ENCODE data around the gene MERTK.

Gene MERTK

DNA sequence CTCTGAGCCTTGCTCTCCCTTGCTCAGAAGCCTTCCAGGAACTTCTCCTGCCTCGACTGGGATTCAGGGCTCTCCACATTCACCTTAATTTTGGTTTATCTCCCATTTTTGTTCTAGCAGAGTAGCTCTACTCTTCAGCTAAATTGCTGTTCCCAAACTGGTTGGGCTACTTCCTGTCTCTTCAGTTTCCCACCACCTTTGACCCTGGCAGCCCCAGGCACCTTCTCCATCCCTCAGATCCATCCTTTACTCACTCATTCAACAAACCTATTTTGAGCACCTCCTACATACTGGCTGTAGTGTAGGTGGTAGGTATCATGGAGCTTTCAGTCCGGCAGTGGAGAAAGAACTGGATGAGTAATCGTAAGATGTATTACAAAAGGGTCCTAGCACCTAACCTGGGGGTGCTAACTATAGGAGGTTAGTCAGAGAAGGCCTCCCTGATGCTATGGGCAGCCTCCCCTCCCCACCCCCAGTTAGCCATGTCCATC is 26.3 kb downstream of the MERTK start:
- H3K4me2 ChIP-seq (ENCODE audit: low read depth, low read length), result no peak overlapping the region
- no peaks in the 10 kb centered on the region; the same call in 1 of the 2 replicates for H3K36me3 ChIP-seq (replicated peaks; ENCODE audit: insufficient read depth, low read length)
- peaks cover 8% of the 10 kb centered on the region for H3K79me2 ChIP-seq (ENCODE audit: low read length)
- H3K9me2 ChIP-seq (replicated peaks; ENCODE audit: insufficient read depth, low read length), result no peaks in the 10 kb centered on the region
- TF ChIP-seq EZH2 (optimal IDR thresholded peaks at IDR 0.05; ENCODE audit: low read depth, low read length), result no peak
- TF ChIP-seq, protein P1, sequence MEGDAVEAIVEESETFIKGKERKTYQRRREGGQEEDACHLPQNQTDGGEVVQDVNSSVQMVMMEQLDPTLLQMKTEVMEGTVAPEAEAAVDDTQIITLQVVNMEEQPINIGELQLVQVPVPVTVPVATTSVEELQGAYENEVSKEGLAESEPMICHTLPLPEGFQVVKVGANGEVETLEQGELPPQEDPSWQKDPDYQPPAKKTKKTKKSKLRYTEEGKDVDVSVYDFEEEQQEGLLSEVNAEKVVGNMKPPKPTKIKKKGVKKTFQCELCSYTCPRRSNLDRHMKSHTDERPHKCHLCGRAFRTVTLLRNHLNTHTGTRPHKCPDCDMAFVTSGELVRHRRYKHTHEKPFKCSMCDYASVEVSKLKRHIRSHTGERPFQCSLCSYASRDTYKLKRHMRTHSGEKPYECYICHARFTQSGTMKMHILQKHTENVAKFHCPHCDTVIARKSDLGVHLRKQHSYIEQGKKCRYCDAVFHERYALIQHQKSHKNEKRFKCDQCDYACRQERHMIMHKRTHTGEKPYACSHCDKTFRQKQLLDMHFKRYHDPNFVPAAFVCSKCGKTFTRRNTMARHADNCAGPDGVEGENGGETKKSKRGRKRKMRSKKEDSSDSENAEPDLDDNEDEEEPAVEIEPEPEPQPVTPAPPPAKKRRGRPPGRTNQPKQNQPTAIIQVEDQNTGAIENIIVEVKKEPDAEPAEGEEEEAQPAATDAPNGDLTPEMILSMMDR (IDR thresholded peaks at IDR 0.05; ENCODE audit: low read length), result no peak
- no peak for TF ChIP-seq EZH2phosphoT487 (IDR thresholded peaks at IDR 0.05; ENCODE audit: low read length)
- H3F3A ChIP-seq (ENCODE audit: insufficient read depth, low read length), result no peaks in the 10 kb centered on the region
- no peak overlapping the region for H3K4me3 ChIP-seq (ENCODE audit: low read length)
- H3K27ac ChIP-seq (ENCODE audit: low read length), result no peak overlapping the region
- no peak for DNase-seq
- no peaks in the 10 kb centered on the region for H3K27me3 ChIP-seq (replicated peaks; ENCODE audit: insufficient read depth, low read length)
- no peak overlapping the region for H2AFZ ChIP-seq (ENCODE audit: low read length)
- no peaks in the 10 kb centered on the region for H4K20me1 ChIP-seq (ENCODE audit: insufficient read depth, low read length)
- H3K9me3 ChIP-seq (replicated peaks; ENCODE audit: insufficient read depth, low read length), result no peaks in the 10 kb centered on the region
- no peak overlapping the region for H3K9ac ChIP-seq (ENCODE audit: low read length)
- 0 out of 2 replicates have a peak, but pooled peaks cover under 1% of the 10 kb centered on the region for H3K4me1 ChIP-seq (ENCODE audit: low read length)

DNA sequence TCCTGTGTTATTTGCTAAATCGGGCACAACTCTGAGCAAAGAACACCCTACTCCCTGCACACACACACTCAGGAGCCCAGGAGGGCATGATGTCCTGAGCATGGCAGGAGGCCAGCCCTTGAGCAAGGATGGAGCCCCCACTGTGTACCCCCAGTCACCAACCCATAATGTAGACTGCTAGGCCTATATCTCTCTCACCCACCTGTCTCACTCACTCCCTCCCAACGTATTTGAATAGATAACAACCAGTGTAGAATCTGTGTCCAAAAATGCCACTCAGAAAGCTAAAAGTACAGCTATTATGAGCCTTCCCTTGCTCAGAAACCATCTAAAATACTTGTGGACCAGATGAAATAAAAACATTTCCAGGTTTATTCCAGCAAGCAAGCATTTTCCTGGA is 29.3 kb downstream of the MERTK start:
- Histone ChIP-seq H3K4me2 (ENCODE audit: low read depth, low read length) (no peak overlapping the region), H4K20me1 (ENCODE audit: insufficient read depth, low read length) (no peaks in the 10 kb centered on the region), H3K27me3 (replicated peaks; ENCODE audit: insufficient read depth, low read length) (no peaks in the 10 kb centered on the region), H3K4me3 (ENCODE audit: low read length) (no peak overlapping the region), H3K9me3 (replicated peaks; ENCODE audit: insufficient read depth, low read length) (no peaks in the 10 kb centered on the region), H3K9me2 (replicated peaks; ENCODE audit: insufficient read depth, low read length) (no peaks in the 10 kb centered on the region), H3K36me3 (replicated peaks; ENCODE audit: insufficient read depth, low read length) (no peaks in the 10 kb centered on the region; the same call in 1 of the 2 replicates), H3F3A (ENCODE audit: insufficient read depth, low read length) (peaks cover 17% of the 10 kb centered on the region), H3K27ac (ENCODE audit: low read length) (no peak overlapping the region), H3K4me1 (ENCODE audit: low read length) (peaks cover 28% of the 10 kb centered on the region), H3K9ac (ENCODE audit: low read length) (no peak overlapping the region), H2AFZ (ENCODE audit: low read length) (no peak overlapping the region), H3K79me2 (ENCODE audit: low read length) (peaks cover 9% of the 10 kb centered on the region)
- DNase-seq, result no peak
- no peak for TF ChIP-seq EZH2 (optimal IDR thresholded peaks at IDR 0.05; ENCODE audit: low read depth, low read length)
- no peak for TF ChIP-seq EZH2phosphoT487 (IDR thresholded peaks at IDR 0.05; ENCODE audit: low read length)
- TF ChIP-seq, protein P1 (IDR thresholded peaks at IDR 0.05; ENCODE audit: low read length), result no peak

GRCh38 chr2:111930409-111930808 is 32.0 kb downstream of the MERTK start:
- H4K20me1 ChIP-seq (ENCODE audit: insufficient read depth, low read length), result no peaks in the 10 kb centered on the region
- peaks cover 17% of the 10 kb centered on the region for H3K79me2 ChIP-seq (ENCODE audit: low read length)
- peak overlapping the region; percentile 72; the same call in 1 of the 2 replicates for H3K27ac ChIP-seq (ENCODE audit: low read length)
- H3F3A ChIP-seq (ENCODE audit: insufficient read depth, low read length), result peaks cover 29% of the 10 kb centered on the region
- no peak for DNase-seq
- H3K9me2 ChIP-seq (replicated peaks; ENCODE audit: insufficient read depth, low read length), result no peaks in the 10 kb centered on the region
- TF ChIP-seq, protein P1 (IDR thresholded peaks at IDR 0.05; ENCODE audit: low read length), result no peak
- H3K27me3 ChIP-seq (replicated peaks; ENCODE audit: insufficient read depth, low read length), result no peaks in the 10 kb centered on the region
- no peaks in the 10 kb centered on the region; the same call in 1 of the 2 replicates for H3K36me3 ChIP-seq (replicated peaks; ENCODE audit: insufficient read depth, low read length)
- H3K4me3 ChIP-seq (ENCODE audit: low read length), result peak overlapping the region; percentile 3; the same call in 1 of the 2 replicates
- no peaks in the 10 kb centered on the region for H3K9me3 ChIP-seq (replicated peaks; ENCODE audit: insufficient read depth, low read length)
- peak overlapping the region; percentile 38; the same call in 1 of the 2 replicates for H3K9ac ChIP-seq (ENCODE audit: low read length)
- H2AFZ ChIP-seq (ENCODE audit: low read length), result peak overlapping the region; percentile 50
- peak overlapping the region; percentile 57 for H3K4me2 ChIP-seq (ENCODE audit: low read depth, low read length)
- H3K4me1 ChIP-seq (ENCODE audit: low read length), result peaks cover 44% of the 10 kb centered on the region

Data from MM.1S (cell line).